K562 (cell line): Measurements from ENCODE around the gene FKBP7. TPM values are rescaled to one million over a fixed set of nuclear protein-coding genes. Genes with fewer than 3 reads are reported as not detected.

Experiments
- CHD7 ChIP-seq: fragments of 200-600 bp; sonication (generic); IDR thresholded peaks from one replicate; pipeline ENCODE4 v1.6.1; 2012; ENCODE audit warnings: mild to moderate bottlenecking, low read depth, low read length, inconsistent platforms
- KLF6 ChIP-seq: fragments of 250-450 bp; sonication (Bioruptor Pico); IDR thresholded peaks from 2 replicates; pipeline ENCODE4 v1.4.0; 2020; ENCODE audit warnings: mild to moderate bottlenecking, moderate library complexity, borderline replicate concordance
- SRSF9 ChIP-seq: fragments of 200-400 bp; formaldehyde crosslinking; IDR thresholded peaks from 2 replicates; pipeline ENCODE4 v1.6.1; 2017; ENCODE audit warnings: low read depth, low read length, borderline replicate concordance
- polyA plus RNA-seq, 8 experiments: library from polyadenylated mRNA; depleted of rRNA in 4 of 8; stranded (reverse) in 5 of 8; unstranded in 3 of 8; fragments of >200 nt; fragmentation: Nextera tagmentation in 2 of 8; fragmentation: Illumina TruSeq in 1 of 8; extraction: Ambion mirVana in 2 of 8; extraction: Trizol in 1 of 8; gene quantifications; 2 replicates each; pipeline versions ENCODE4 v1.2.1 to v1.2.3, GENCODE V29; 2011 to 2014; ENCODE audit warnings: inconsistent platforms in 1 of 8, missing spikeins in 1 of 8
- total RNA-seq, 7 experiments: library from RNA; depleted of rRNA in 6 of 7; stranded (reverse); fragments of >200 nt in 6 of 7; fragmentation: Illumina TruSeq in 2 of 7; extraction: Trizol in 2 of 7; gene quantifications; 2 replicates each; pipeline versions ENCODE4 v1.2.1 to v1.2.3, GENCODE V29; 2011 to 2021; ENCODE audit warnings: low replicate concordance in 1 of 7
- TF ChIP-seq, protein P1 (sequence below): fragments of 150-350 bp; IDR thresholded peaks from 2 replicates; pipeline ENCODE4 v1.6.1; 2014; ENCODE audit warnings: low read depth, mild to moderate bottlenecking, low read length, borderline replicate concordance
- TF ChIP-seq, protein P2 (sequence below): fragments of 250-450 bp; sonication (Bioruptor Pico); IDR thresholded peaks from 2 replicates; pipeline ENCODE4 v1.6.1; 2021; ENCODE audit warnings: mild to moderate bottlenecking

FKBP7 gene
- total and polyA plus RNA-seq, 9 of the 15 experiments (the other 6 are each of a cell fraction or from before 2014, with no cell fraction given) = 6.1 to 23.2 (median 19.0) TPM

- no peak for TF ChIP-seq CHD7
- TF ChIP-seq, protein P1, sequence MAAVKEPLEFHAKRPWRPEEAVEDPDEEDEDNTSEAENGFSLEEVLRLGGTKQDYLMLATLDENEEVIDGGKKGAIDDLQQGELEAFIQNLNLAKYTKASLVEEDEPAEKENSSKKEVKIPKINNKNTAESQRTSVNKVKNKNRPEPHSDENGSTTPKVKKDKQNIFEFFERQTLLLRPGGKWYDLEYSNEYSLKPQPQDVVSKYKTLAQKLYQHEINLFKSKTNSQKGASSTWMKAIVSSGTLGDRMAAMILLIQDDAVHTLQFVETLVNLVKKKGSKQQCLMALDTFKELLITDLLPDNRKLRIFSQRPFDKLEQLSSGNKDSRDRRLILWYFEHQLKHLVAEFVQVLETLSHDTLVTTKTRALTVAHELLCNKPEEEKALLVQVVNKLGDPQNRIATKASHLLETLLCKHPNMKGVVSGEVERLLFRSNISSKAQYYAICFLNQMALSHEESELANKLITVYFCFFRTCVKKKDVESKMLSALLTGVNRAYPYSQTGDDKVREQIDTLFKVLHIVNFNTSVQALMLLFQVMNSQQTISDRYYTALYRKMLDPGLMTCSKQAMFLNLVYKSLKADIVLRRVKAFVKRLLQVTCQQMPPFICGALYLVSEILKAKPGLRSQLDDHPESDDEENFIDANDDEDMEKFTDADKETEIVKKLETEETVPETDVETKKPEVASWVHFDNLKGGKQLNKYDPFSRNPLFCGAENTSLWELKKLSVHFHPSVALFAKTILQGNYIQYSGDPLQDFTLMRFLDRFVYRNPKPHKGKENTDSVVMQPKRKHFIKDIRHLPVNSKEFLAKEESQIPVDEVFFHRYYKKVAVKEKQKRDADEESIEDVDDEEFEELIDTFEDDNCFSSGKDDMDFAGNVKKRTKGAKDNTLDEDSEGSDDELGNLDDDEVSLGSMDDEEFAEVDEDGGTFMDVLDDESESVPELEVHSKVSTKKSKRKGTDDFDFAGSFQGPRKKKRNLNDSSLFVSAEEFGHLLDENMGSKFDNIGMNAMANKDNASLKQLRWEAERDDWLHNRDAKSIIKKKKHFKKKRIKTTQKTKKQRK = no peak
- TF ChIP-seq, protein P2, sequence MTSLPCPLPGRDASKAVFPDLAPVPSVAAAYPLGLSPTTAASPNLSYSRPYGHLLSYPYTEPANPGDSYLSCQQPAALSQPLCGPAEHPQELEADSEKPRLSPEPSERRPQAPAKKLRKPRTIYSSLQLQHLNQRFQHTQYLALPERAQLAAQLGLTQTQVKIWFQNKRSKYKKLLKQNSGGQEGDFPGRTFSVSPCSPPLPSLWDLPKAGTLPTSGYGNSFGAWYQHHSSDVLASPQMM (CRISPR knock-in tag) = no peak
- no peak for TF ChIP-seq KLF6 (CRISPR knock-in tag)
- no peak for TF ChIP-seq SRSF9
Observed at GRCh38 chr2:178449700-178450523, 28.5 kb downstream of the FKBP7 start (continued).
